NCI-H774 (cell line): ENCODE data around the gene ZNF365.

Experiments used
- DNase-seq: peaks from one replicate; lab custom pipeline; 2025; lab: John Stamatoyannopoulos, UW

Gene ZNF365

GRCh38 chr10:62422068-62422590 is 48.0 kb downstream of the ZNF365 start:
- no peak for DNase-seq

- DNase-seq, result no peak
These were observed 49.9 kb downstream of the ZNF365 start for GRCh38 chr10:62424026-62424425.

GRCh38 chr10:62426086-62426485 is 51.9 kb downstream of the ZNF365 start:
- no peak for DNase-seq

DNA sequence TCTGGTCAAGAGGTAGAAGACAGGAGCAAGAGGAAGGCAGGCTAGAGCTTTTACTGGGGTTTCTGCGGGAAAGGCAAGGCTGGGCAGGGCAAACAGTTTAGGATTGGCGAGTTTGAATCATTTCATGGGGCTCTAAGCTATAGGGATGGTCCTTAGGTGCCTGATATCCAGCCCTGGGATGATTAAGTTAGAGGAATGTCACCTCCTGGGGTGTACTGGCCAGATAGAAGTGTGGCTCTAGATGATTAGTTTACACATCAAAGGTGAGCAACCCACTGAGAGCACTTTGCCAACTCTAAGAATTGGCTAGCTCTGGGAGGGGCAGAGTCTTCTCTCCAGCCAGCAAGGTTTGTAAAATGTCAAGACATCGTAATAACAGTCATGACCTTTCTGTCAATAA is 52.4 kb downstream of the ZNF365 start:
- no peak for DNase-seq

- DNase-seq, result no peak
These were observed 56.7 kb downstream of the ZNF365 start for GRCh38 chr10:62430881-62431280.

DNA sequence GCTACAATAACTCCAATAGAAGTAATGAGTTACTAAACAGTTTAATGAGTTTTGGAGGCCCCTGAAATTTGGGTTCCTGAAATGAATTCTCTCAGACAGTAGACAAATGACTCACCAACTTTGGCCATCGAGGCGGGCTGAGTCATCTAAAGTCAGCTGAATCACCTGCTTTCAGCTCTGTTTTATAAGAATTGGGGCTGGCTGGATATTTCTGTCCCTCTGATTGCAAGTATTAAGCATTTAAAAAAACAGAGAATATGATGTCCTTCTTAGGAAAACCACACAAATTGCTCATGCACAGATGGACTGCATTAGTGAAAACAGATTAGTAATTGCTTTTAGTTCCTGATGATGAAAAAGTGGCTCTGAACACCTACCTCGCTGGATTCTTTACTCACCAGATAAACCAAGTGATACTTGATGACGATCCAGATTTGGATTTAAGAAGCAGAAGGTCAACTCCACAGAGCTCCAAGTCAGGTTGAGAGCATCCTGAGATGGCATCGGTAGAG is 59.1 kb downstream of the ZNF365 start:
- DNase-seq, result no peak

DNA sequence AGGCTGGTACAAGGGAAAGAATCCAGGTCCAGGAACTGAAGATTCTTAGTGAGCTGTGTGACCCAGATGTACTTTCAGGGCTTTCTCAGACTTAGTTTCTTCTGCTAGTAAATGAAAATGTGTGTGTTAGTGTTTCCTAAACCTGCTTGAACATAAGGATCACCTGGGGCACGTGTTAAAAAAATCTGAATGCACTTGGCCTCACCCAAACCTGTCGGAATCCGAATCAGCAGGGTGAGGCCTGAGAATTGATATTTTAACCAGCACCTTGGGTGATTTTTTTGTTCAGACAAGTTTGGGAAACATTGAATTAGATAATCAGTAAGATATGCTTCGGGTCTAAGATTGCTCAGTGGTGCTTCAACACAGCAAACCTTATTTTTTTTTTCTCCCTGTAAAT is 59.7 kb downstream of the ZNF365 start:
- no peak for DNase-seq

DNA sequence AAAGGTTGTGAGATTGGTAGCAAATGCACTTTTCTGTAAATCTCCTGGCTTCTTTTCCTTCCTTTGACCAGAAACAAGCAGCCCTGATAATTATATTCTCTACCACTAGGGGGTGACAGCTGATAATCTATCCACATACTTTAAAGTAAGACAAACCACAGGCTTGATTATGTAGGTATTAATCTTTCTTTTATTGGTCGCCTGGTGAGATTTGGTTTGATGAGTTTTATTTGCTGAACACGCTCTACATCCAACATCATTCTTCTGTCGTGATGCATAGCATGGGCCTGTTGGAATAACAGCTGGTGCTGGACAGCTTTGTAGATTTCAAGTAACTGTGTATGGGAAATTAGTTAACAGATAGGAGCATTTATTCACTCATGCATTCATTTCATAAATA is 63.5 kb downstream of the ZNF365 start:
- DNase-seq, result peak; percentile 39

DNA sequence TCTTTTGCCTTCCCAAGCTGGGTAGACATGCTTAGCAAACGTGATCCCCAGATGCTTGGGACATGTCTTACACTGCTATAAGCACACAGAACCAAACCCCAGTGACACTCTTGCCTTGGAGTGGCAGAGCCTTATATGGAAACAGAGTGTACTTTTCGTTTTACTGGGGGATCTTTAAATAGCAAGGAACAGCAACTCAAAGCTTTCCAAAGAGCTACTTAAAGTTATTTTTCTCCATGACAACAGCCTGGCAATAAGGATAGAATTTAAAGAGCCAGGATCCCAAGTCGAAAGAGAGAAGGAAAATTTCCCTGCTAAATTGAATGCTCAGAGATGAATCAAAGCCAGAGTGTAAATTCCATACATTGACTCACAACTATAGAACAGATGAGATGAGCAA is 67.8 kb downstream of the ZNF365 start:
- no peak for DNase-seq

DNA sequence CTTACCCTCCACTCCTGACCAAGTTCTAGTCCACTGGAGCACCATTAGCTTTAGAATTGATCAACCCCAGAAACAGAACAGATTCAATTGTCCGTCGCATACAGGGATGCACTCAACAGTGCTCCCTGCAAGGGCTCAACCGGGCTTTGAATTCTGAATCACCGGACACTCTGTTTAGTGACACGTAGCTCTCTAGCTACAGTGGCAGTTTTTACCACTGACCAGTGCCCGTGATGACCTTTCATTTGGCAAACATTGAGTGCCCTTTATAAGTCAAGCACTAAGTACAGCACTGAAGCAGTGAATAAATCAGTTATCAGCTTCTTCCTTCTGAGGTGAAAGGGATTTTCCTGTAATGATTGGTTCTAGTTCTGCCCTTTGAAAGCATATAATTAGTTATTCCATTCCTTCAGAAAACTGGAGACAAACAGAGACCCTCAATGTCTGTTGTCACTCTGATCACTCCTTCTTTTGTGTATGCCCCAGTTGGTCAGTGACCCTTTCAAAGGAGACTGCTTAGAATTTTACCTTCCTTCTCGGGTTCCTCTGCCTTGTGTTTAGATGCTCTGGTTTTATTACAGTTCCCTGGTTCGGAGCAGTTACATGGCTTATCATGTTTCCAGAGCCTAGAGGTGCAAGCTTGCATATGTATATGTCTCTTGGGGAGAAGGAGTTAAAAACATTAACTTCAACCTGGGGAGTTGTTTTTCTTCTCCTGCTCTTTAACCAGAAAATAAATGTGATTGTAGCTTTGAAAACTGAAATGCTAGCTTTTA is 68.9 kb downstream of the ZNF365 start:
- no peak for DNase-seq

DNA sequence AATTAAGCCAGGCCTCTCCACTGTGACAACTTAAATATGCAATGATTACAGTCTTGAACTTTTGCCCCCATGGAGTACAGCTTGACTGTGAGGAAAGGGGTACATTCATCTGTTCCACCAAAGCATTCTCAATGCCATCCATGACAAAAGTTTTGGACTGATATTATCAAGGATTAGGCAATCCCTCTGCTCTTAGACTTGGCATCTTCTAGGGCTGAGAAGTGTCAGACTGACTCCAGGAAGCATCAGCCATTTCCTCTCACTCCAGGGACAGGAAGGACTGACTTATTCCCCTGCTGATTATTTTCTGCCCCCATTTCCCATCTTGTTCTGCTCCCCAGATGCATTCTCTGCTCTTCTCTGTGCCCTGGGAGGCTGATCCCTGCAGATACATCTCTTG is 69.7 kb downstream of the ZNF365 start:
- no peak for DNase-seq

- DNase-seq, result no peak
These were observed 72.5 kb downstream of the ZNF365 start for GRCh38 chr10:62446627-62447026.

GRCh38 chr10:62450912-62451610 is 76.9 kb downstream of the ZNF365 start:
- DNase-seq, result no peak

DNA sequence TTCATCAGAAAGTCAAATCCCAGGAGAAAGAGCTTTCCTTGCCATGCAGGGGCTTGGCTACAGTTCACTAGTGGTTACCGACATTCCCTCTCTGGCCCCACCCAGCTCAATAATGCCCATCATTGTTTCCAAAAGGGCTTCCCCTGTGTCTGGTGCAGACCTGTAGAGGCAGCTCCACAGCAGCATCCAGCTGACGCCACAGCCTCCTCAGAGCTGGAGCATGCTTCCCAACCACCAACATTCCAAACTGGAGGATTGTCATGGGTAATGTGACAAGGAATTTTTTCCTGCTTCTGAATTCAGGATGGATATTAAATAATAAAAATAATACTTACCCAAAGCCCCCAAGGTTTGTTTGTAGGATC is 77.4 kb downstream of the ZNF365 start:
- DNase-seq, result no peak
